GM23338 (cell line): ENCODE results near the gene NEK6.

ENCODE experiments used
- CREB1 ChIP-seq: fragments of 250-450 bp; sonication (Bioruptor Pico); IDR thresholded peaks from 2 replicates; pipeline ENCODE4 v1.5.0; 2020; ENCODE audit warnings: low read depth, mild to moderate bottlenecking, moderate library complexity
- CTCF ChIP-seq, 2 experiments: fragments of 200-600 bp in 1 of 2; sonication (generic) in 1 of 2; conservative IDR thresholded peaks; 2 replicates each; pipeline versions ENCODE4 v1.5.1 to v1.6.1; 2016 to 2017; ENCODE audit warnings: antibody characterized with exemption in 2 of 2, low read depth in 2 of 2, mild to moderate bottlenecking in 2 of 2, moderate library complexity in 1 of 2
- EZH2 ChIP-seq: fragments of 200-600 bp; sonication (generic); IDR thresholded peaks from one replicate; pipeline ENCODE4 v1.8.0; 2017; ENCODE audit warnings: antibody characterized with exemption, mild to moderate bottlenecking, low read depth; ENCODE audit not compliant: unreplicated experiment
- EZH2phosphoT487 ChIP-seq: fragments of 200-600 bp; sonication (generic); IDR thresholded peaks from one replicate; pipeline ENCODE4 v1.8.1; 2018; ENCODE audit warnings: antibody characterized with exemption; ENCODE audit not compliant: unreplicated experiment
- JUNB ChIP-seq: IDR thresholded peaks from one replicate; pipeline ENCODE4 v1.6.1; 2016; ENCODE audit warnings: antibody characterized with exemption; ENCODE audit not compliant: unreplicated experiment
- POLR2AphosphoS5 ChIP-seq: IDR thresholded peaks from 2 replicates; pipeline ENCODE4 v1.6.1; 2016; ENCODE audit warnings: antibody characterized with exemption, low read depth
- ZNF331 ChIP-seq: fragments of 250-450 bp; sonication (Bioruptor Pico); IDR thresholded peaks from 2 replicates; pipeline ENCODE4 v1.5.0; 2020; ENCODE audit warnings: low read depth, mild to moderate bottlenecking, moderate library complexity

- no peak for TF ChIP-seq EZH2
- TF ChIP-seq CTCF (conservative IDR thresholded peaks at IDR 0.05; ENCODE audit: low read depth in 2 of 2) = no peak
- TF ChIP-seq EZH2phosphoT487 = no peak
- TF ChIP-seq POLR2AphosphoS5 = no peak
- TF ChIP-seq CREB1 (CRISPR knock-in tag) = no peak
- TF ChIP-seq ZNF331 (CRISPR knock-in tag) = no peak
- no peak for TF ChIP-seq JUNB
Measured at GRCh38 chr9:124222109-124222508, 35.6 kb upstream of the NEK6 start.
